Fibroblast of mammary gland (primary cell): ENCODE results near the gene IQCE.
A peak's percentile ranks its signal among the peaks of the same experiment; 100 is the strongest.

Experiments used
- DNase-seq: peaks from one replicate; pipeline ENCODE4 v3.0.0-alpha.2; 2010; ENCODE audit warnings: low read depth
- H3K4me3 ChIP-seq: 2 replicates; pipeline ENCODE4 v1.5.1; 2011; ENCODE audit warnings: low read depth, mild to moderate bottlenecking, low read length, moderate library complexity; ENCODE audit not compliant: control insufficient read depth
- CTCF ChIP-seq: conservative IDR thresholded peaks from 2 replicates; pipeline ENCODE4 v1.5.1; 2011; ENCODE audit warnings: low read depth, low read length, inconsistent platforms; ENCODE audit not compliant: control insufficient read depth, insufficient read depth

The IQCE gene

DNA sequence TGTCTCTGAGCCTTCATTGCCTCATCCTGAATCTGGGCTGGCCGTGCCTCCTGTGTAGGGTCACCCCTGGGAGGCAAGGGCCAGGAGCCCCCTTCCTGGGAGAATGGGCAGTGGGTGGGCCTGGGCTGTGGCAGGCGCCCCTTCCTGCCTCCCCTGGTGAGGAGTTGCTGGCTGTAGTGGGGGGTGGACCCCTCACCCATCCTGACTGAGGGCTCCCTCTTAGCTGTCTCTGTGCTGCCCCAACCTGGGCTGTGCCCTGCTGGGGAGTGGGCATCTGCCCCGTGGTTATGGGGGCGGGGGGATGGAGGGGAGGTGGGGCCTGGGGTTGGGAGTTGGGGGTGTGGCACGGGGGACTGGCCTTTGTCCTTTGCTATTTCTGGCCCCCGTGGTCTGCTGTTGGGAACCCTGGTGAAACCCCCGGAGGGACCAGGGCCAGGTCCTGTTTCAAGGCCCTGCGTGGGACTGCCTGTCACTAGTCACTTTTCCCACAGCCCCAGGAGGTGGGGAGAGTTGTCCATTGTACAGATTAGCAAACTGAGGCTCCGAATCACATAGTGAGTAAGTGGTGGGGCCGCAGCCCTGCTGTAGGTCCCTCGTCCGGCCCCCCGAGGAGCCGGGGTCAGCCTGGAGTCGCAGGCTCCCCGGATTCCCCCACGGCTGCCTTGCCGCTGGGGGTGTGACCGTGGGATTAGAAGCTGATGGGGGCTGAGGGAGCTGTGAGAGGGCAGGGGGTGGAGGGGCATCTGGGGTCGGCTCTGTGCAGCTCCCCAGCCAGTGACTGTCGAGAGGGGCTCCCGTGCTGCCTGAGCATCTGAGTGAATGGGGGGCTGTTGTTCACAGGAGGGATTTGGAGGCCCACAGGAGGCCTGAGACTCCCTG, 75.7 kb downstream of the IQCE start:
- TF ChIP-seq CTCF = no peak
- DNase-seq = no peak
- H3K4me3 ChIP-seq = peak overlapping the region; percentile 77

DNA sequence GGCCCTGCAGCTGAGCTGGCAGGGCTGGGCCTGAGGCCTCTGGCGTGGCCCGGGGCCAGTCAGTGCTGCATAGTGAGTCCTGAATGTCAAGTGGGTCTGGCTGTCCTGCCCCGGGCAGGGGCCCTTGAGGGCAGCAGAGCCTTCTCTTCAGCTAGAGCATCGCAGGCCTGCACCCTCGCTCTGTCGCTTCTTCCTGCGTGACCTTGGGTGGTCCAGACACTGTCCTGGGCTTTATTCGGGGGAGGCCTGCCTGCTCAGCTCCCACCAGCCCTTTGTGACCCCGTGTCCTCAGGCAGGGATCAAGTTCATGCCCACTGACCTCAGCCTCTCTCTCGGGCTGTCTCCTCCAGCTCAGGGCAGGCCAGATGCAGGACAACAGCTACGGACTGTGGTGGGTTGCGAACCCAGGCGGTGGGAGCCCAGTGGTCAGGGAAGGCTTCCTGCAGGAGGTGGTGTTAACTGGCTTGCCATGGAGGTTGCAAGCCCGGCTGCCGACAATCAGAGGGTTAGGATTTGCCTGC, 76.4 kb downstream of the IQCE start:
- H3K4me3 ChIP-seq = no peak overlapping the region
- DNase-seq = no peak
- TF ChIP-seq CTCF = no peak

DNA sequence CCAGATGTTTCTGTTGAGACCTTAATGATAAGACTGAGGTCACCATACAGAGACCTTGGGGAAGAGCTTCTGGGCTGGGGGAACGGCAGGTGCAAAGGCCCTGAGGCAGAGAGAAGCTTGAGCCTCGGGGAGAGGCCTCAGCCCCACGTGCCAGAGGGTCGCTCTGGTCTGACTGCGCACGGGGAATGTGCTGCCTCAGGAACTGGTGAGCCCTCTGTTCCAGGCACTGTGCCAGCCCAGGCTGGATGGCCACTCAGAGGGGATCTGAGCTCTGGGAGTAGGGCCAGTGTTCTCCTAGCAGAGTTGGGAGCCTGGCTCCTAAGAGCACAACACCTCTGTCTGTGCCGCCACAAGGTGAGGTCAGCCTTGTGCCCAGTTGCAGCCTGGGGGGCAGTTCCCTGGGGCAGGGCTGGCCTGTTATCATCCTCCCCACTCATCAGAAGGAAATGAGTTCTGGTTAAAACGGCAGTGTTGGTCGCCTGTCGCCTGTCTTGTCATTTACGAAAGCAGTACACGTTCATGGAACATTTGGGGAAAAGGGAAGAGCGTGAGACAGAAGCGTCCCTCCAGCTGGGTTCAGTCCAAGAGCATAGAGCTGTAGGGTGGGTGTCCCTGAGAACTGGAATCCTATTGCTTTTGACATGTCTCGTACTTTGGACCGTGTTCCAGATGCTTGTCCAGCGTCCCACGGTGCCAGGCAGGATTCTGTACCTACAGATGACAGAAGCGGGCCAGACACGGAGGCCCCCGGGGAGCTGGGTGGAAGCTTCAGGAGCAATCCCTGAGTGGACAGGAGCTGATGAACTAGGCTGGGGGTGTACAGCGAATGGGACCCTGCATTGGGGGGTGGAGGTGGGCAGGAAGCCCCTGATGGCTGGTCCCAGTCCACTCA, 77.3 kb downstream of the IQCE start:
- no peak for TF ChIP-seq CTCF
- DNase-seq = peak; percentile 73
- no peak overlapping the region for H3K4me3 ChIP-seq

DNA sequence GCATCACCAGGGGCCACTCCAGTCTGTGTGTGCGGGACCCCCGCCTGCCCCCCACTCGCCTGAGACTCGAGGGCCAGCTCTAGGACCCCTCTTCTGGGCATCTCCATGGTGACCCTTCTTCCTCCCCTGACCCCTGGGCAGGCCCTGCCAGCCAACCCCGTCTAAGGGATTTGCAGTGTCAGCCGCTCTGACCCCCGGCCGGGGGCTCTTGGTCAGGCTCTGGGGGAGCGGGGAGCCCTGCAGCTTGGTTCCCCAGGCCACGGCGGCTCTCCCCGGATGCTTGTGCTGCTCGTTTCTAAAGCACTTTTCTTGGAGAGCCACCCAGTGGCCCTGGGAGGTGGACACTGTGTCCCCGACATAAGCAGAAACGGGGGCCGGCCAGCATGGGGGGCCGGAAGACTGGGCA, 78.3 kb downstream of the IQCE start:
- no peak for DNase-seq
- no peak overlapping the region for H3K4me3 ChIP-seq
- TF ChIP-seq CTCF = no peak

DNA sequence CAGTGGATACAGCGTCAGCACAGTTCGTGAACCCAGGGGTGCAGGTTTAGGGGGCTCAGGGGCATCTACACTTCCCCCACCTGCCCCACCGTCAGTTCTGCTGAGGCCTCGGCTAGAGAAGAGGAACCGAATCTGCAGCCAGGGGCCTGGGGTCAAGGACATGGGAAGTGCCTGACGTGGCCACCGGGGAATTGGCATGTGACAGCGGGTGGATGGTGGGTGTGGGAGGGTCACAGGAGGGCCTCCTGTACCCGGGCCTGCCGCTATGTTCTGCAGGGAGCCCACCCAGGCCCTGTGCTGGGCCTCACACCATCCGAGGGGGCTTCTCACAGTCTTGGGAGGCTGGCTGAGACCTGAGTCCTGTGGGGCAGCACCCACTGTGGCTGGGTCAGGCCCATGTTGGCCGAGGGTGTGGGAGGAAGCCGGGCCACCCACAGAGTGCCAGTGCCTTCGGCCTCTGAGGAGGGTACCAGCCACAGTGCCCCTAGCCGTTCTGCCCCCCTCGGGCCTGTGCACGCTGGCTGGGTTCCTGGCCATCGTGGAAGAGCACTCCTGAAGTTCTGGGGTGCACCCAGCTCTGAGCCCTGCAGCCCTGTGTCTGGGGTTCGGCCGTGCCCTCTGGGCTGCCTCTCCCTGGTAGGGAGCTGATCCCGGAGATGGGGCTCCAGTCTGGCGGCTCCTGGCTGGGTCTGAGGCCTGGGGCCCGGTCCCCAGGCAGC, 78.9 kb downstream of the IQCE start:
- no peak for DNase-seq
- no peak overlapping the region for H3K4me3 ChIP-seq
- no peak for TF ChIP-seq CTCF
